ENCODE measurements around the gene EZR.

DNA sequence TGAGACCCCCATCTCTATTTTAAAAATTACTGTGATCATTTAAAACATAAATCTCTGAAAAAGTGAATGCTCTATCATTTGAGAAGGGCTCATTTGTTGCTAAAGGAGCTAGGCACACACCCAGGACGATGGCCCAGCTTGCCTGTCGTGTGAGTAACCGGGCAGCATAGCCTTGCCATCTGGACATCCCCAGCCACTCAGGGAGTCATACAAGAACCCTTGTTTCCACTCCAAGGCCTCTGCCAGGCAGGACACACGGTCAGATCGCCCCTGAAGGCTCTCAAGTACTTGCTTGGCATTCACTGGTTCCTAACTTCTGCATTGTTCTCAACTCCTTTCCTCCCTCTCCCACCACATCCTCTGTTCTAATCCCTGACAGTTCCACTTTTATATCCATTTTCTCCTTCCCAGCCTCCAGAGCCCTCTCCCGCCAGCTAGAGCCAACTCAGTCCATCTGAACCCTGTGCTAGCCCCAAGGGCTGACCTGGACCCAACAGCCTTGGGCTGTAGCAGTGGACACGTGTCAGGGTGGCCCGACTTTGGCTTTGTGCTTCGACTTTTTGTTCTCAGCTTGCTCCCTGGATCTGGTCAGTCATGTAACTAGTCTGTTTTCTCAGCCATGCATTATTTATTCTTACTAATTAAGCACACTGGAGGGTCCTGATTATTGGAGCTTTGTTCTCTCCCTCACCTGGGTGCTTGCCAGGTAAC lies 15.7 kb upstream of the EZR start:
- TF ChIP-seq, protein P1, sequence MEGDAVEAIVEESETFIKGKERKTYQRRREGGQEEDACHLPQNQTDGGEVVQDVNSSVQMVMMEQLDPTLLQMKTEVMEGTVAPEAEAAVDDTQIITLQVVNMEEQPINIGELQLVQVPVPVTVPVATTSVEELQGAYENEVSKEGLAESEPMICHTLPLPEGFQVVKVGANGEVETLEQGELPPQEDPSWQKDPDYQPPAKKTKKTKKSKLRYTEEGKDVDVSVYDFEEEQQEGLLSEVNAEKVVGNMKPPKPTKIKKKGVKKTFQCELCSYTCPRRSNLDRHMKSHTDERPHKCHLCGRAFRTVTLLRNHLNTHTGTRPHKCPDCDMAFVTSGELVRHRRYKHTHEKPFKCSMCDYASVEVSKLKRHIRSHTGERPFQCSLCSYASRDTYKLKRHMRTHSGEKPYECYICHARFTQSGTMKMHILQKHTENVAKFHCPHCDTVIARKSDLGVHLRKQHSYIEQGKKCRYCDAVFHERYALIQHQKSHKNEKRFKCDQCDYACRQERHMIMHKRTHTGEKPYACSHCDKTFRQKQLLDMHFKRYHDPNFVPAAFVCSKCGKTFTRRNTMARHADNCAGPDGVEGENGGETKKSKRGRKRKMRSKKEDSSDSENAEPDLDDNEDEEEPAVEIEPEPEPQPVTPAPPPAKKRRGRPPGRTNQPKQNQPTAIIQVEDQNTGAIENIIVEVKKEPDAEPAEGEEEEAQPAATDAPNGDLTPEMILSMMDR (IDR thresholded peaks at IDR 0.05), result no peak
- TF ChIP-seq EZH2 (IDR thresholded peaks at IDR 0.05; ENCODE audit: borderline replicate concordance, insufficient read depth, low read depth, low read length, poor library complexity, severe bottlenecking), result no peak
